ENCODE results near the gene SDCBP2.

- no peak for TF ChIP-seq POLR2AphosphoS5 (IDR thresholded peaks at IDR 0.05; ENCODE audit: low read depth, low read length)
- no peak for TF ChIP-seq SIN3A (IDR thresholded peaks at IDR 0.05; ENCODE audit: borderline replicate concordance, insufficient read depth, low read length)
- no peak for TF ChIP-seq REST (IDR thresholded peaks at IDR 0.05; ENCODE audit: insufficient read depth in 1 of 2, low read depth in 2 of 2, low read length in 2 of 2)
Measured at GRCh38 chr20:1321654-1321939, 7.3 kb downstream of the SDCBP2 start.
